ENCODE results near the gene ZPBP. TPM values are rescaled to one million over a fixed set of nuclear protein-coding genes. Genes with fewer than 3 reads are reported as not detected.
"Not testable (repeated sequence)": the region's sequence is repeated elsewhere in the genome, so short reads cannot be mapped to it uniquely, and the experiment has no call there.

The ZPBP gene
- total RNA-seq, 4 donors from 2014 or later: not detected

GRCh38 chr7:50047716-50048115 is 45.3 kb downstream of the ZPBP start:
- Histone ChIP-seq H3K9me3 (peaks cover 0 to 6% (median 0%) of the 10 kb centered on the region in 4 donors), H3K27me3 (no peaks in the 10 kb centered on the region), H3K27ac (no peak overlapping the region), H3K4me1 (no peaks in the 10 kb centered on the region), H3K36me3 (no peaks in the 10 kb centered on the region), H3K4me3 (no peak overlapping the region)
- no peak for DNase-seq (ENCODE audit: low spot score in 2 of 2)
- WGBS, 2 donors: 54 to 55% methylated on average over 5 of the region's 5 CpGs
- TF ChIP-seq EP300 (IDR thresholded peaks at IDR 0.05) (no peak), POLR2A (IDR thresholded peaks at IDR 0.05) (no peak), CTCF (IDR thresholded peaks at IDR 0.05) (no peak)

GRCh38 chr7:50041165-50041564 is 51.9 kb downstream of the ZPBP start:
- DNase-seq (ENCODE audit: low spot score in 2 of 2); H3K27me3 ChIP-seq; H3K4me1 ChIP-seq; H3K36me3 ChIP-seq; H3K4me3 ChIP-seq; H3K9me3 ChIP-seq; H3K27ac ChIP-seq: not testable (repeated sequence)
- 79 to 81% methylated on average over 2 to 6 of the region's 6 CpGs for WGBS, 2 donors

- H3K36me3 ChIP-seq: no peaks in the 10 kb centered on the region
- 31 to 43% methylated on average over 2 of the region's 2 CpGs for WGBS, 2 donors
- TF ChIP-seq EP300 (IDR thresholded peaks at IDR 0.05) (no peak), CTCF (IDR thresholded peaks at IDR 0.05) (no peak), POLR2A (IDR thresholded peaks at IDR 0.05) (no peak)
- no peak for DNase-seq (ENCODE audit: low spot score in 2 of 2)
- H3K4me3 ChIP-seq: no peak overlapping the region
- H3K9me3 ChIP-seq: no peaks in the 10 kb centered on the region
- H3K27me3 ChIP-seq: no peaks in the 10 kb centered on the region
- no peak overlapping the region for H3K27ac ChIP-seq
- H3K4me1 ChIP-seq: no peaks in the 10 kb centered on the region
These were observed 56.0 kb downstream of the ZPBP start for GRCh38 chr7:50037086-50037485.

- no peak for TF ChIP-seq POLR2A (IDR thresholded peaks at IDR 0.05)
- TF ChIP-seq EP300 (IDR thresholded peaks at IDR 0.05): no peak
- no peak for TF ChIP-seq CTCF (IDR thresholded peaks at IDR 0.05)
- Histone ChIP-seq H3K36me3 (no peaks in the 10 kb centered on the region), H3K4me3 (no peak overlapping the region), H3K27me3 (no peaks in the 10 kb centered on the region), H3K9me3 (no peaks in the 10 kb centered on the region), H3K4me1 (no peaks in the 10 kb centered on the region), H3K27ac (no peak overlapping the region)
- 75 to 89% methylated on average over 4 of the region's 4 CpGs for WGBS, 2 donors
- DNase-seq (ENCODE audit: low spot score in 2 of 2): no peak
These were observed 70.1 kb downstream of the ZPBP start for GRCh38 chr7:50022991-50023390.

GRCh38 chr7:50022451-50022850 is 70.6 kb downstream of the ZPBP start:
- no peak for DNase-seq (ENCODE audit: low spot score in 2 of 2)
- TF ChIP-seq EP300 (IDR thresholded peaks at IDR 0.05) (no peak), CTCF (IDR thresholded peaks at IDR 0.05) (no peak), POLR2A (IDR thresholded peaks at IDR 0.05) (no peak)
- Histone ChIP-seq H3K9me3 (no peaks in the 10 kb centered on the region), H3K27ac (no peak overlapping the region), H3K4me1 (no peaks in the 10 kb centered on the region), H3K27me3 (no peaks in the 10 kb centered on the region), H3K4me3 (no peak overlapping the region), H3K36me3 (no peaks in the 10 kb centered on the region)
- 81 to 92% methylated on average over 3 of the region's 3 CpGs for WGBS, 2 donors

- DNase-seq (ENCODE audit: low spot score in 2 of 2): no peak
- TF ChIP-seq CTCF (IDR thresholded peaks at IDR 0.05): no peak
- no peak for TF ChIP-seq POLR2A (IDR thresholded peaks at IDR 0.05)
- no peak for TF ChIP-seq EP300 (IDR thresholded peaks at IDR 0.05)
- H3K27me3 ChIP-seq: no peaks in the 10 kb centered on the region
- H3K9me3 ChIP-seq: no peaks in the 10 kb centered on the region
- no peaks in the 10 kb centered on the region for H3K4me1 ChIP-seq
- no peaks in the 10 kb centered on the region for H3K36me3 ChIP-seq
- no peak overlapping the region for H3K27ac ChIP-seq
- no peak overlapping the region for H3K4me3 ChIP-seq
- 80 to 81% methylated on average over 6 of the region's 6 CpGs for WGBS, 2 donors
These were observed 97.4 kb downstream of the ZPBP start for GRCh38 chr7:49995681-49996080.
